ENCODE data around the gene C14orf132.

The C14orf132 gene

DNA sequence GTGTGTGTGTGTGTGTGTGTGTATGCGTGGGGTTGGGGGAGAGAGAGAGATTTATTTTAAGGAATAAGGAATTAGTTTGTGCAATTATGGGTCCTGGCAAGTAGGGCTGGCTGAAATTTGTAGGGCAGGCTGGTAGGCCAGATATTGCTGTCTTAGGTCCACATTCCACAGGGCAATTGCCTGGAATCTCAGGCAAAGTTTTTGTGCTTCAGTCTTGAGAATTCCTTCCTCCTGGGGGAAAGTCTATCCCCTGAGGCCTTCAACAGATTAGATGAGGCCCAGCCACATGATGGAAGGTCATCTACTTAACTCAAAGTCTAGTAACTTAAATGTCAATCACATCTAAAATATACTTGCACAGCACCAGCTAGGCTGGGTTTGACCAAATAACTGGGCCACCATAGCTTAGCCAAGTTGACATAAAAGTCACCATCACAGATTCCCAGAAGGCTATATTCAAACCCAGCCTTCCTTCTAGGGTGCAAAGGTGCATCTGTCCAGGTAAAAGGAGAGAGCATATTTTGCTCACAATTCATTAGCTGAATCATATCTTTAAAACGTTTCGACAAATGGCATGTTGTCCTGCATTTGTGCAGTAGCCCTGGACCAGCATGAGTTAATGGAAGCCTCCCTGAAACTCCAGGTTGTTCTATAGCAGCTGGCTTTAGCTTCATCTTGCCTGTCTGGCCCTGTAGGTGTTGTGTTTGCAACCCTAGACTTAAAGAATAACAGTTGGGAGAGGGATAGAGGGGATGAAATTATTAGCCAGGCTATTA, 63.1 kb downstream of the C14orf132 start:
- no peak for FAIRE-seq

DNA sequence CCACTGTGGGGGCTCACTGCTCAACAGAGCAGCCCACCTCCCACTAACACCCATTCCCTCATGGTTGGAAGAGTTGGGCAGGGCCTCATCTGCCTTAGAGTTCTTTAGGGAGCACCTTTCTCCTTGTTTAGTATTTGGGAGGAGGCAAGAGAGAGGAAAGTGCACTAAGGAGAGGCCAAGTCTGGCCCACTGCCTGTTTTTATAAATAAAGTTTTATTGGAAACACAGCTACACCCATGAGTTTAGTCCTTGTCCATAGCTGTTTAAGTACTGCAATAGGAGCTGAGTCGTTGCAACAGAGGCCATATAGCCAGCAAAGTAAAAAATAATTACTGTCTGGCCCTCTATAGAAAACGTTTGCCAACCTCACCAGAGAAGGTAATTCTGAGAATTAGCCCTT, 63.9 kb downstream of the C14orf132 start:
- no peak for FAIRE-seq

DNA sequence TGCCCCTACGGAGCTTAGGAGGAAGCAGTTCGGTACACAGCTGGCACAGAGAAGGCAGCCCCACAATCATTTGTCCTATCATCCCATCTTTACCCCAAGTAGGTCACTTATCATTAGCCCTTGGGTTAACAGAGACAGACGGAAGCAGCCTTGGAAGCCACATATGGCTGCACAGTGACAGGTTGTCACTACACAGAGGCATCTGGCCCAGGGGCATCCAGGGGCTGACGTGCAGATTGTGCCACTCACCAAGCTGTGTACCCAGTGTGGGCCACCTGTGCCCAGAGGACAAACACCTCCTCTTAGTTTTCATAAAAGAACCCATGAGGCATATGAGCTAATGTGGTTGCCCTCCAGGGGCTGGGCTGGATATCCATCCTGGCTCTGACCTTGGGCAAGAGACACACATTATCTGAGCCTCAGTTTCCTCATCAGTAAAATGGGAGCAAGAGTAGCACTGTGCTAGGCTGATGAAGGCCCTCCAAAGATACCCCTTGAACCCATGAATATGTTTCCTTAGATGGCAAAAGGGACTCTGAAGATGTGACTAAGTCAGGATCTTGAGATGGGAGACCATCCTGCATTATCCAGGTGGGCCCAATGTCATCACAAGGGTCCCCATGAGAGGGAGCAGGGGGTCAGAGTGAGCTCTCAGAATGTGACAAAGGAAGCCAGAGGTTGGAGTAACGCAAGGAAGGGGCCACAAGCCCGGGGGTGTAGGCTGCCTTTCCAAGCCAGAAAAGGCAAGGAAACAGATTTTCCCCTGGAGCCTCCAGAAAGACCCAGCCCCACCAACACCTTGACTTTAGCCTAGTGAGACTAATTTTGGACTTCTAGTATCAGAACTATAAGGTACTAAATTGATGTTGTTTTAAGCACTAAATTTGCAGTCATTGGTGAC, 64.6 kb downstream of the C14orf132 start:
- FAIRE-seq: no peak

DNA sequence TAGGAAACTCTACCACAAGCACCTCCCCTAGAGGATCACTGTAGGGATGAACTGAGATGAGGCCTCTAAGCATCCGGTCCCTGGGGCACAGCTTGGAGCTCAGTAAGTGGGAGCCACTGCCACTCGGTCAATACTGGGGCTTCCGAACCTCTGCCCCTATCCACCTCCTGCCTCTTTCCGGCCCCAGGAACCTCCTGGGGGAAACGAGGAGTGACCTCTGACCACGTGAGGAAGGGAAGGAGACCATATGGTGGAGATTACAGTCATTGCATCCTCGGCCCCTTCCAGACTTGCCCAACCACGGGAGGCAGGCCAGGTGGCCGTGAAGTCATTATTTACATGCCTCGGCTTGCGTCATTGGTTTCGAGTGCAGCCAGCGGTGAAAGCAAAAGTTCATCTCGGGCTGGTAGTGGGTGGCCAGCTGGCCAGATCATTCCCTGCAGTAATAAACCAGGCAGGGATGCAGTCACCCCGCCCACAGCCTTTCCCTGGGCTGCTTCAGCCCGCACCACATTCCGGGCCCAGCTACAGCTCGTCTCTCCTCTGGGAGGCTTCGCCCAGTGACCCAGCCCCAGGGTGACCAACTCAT, 65.4 kb downstream of the C14orf132 start:
- no peak for FAIRE-seq

DNA sequence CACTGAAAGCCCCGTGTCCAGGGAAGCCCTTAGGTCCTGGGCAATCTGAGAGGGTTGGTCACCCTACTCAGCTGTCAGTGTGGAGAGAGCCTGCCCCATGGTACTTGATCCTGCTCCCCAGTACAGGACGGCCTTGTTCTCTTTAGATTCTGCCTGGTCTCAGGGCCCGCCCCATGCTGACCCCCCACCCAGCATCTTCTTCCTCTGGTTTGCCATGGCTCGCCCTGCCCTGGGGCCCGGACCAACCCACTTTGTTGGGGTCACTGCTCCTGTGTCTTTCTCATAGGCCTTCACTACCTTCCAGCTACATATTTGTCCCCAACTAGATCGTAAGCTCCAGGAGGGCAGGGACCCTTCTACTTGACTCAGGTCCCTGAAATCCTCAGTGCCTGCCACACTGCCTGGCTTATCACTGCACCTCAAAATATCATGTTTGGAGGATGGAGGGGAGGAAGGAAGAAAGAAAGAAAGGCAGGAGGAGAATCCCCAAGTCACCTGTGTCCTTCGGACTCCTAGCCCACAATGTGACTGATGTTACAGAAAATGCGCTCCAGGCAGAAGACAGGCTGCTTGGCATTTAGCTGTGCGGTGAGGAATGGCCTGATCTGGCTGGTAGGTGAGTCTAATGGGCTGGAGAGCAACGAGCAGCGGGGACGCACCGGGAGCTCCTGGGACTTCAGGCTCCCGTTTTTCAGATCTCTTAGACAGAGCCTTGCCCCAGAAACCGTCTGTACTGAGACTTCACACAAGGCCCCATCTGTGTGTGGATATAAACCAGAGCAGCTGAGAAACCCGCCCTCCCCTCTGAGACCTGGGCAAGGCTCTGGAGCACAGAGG, 66.1 kb downstream of the C14orf132 start:
- FAIRE-seq: no peak

DNA sequence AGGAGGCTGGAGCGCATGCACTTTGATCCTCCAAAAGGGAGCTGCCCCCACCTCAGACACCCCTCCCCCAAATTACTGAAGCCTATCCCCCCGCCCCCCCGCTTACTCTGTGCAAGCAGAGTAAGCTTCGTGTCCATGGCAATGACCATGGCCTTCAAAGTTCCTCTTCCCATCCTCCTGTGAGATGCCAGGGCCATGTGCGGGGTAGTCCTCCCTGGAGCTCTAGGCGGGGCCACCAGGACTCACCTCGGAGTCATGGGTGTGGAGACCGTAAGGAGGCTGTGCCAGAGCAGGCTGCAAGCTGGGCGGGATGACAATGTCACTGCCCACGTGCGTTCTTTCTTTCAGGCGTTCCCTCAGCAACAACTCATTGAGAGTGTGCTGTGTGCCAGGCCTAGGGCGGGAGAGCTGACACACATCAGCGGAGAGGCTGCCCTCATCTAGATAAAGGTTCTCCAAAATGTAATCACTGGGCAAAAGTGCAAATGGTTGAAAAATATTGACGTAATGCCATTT, 66.8 kb downstream of the C14orf132 start:
- no peak for FAIRE-seq

DNA sequence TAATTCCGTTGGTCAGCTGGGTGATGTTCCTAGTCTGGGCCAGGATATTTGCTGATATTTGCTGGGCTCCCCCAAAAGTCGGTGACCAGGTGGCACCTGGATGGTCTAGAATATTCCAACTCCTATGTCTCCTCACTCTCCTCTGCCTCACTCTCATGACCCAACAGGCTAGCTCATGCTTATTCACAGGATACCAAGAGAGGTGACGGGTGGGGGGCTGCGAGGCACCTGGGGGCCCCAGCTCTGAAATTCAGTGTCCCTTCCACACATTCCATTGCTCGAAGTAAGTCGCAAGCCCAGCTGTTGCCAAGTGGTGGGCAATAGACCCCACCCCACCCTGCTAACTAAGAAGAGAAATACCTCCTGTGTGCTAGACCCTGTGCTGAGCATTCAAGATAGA, 67.7 kb downstream of the C14orf132 start:
- no peak for FAIRE-seq

DNA sequence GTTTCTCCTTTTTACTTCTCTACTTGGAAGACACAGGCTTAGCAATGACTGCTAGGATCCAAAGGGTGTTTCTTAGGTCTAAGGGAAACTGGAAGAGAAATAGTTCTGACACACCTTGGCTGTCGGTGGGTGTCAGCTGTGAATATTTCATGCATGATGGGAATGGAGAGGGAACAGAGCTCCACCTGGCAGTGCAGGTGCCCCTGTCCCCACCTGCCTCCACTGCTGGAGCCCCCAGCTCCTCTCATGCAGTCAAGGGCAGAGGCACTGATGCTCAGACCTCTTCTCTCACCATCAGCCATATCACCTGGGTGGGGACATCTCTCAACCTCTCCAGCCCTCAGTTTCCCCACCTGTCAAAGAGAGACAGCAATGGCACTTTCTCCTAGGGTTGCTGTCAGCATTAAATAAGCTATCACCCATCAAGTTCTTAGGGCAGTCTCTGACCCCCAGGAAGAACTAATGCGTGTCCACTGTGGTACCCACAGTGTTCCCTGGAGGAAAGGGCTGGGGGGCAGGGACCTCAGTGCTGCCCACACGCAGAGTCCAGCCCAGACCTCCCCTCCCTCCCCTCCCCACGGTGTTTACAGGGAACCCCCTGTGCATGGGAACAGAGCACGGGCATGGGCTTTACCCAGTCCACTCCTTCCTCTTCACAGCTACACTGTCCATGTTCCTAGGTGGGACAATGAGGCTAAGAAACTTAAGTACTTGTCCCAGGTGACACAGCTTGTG, 69.1 kb downstream of the C14orf132 start:
- FAIRE-seq: no peak

DNA sequence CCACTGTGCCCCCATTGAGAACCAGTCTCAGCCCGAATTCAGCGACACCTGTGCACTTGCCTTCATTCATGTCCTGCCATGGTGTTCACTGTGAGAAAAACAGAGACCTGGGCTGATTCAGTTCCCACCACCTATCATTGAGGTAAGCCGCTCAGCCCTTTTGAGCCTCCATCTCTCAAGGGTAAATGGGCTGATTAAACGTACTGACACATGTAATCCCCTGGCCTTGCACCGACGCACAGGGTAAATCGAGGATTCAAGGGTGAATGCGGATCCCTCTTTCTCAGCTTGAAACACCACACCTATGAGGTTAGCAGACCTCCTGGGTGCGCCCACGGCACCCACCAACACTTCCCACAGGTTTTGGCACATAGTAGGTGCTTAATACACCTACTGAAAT, 69.7 kb downstream of the C14orf132 start:
- no peak for FAIRE-seq

DNA sequence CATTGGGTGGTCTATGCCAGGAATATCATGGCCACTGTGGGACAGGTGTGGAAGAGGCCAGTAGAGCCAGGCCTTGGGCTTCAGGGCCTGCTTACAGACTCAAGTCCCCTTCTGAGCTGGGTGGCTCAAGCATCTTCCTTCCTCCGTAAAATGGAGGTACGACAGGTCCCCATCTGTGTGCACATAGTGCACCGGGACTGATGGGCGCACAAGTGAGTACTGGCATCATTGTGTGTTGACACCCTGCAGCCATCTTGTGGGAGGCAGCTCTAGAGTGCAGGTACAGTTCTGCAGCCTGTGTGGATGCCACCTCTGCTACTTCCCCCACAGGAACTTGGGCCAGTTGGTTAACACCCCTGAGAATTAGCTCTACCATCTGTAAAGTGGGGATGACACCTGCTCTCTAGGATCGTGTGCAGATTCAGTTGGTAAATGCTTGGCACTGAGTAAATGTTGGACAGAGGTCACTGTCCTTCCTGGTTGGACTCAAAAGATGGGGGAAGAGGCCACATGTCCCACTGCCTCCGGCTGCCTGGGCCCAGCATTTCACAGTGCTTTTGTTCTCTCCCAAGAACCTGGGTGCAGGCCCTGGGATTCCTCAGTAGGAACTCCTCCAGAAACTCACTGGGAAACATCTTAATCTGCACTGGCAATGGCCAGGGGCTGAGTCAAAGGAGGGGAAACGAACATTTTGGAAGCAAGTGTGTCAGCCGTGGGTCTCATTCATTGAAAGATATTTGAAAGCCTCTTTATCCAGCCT, 70.6 kb downstream of the C14orf132 start:
- FAIRE-seq: no peak

DNA sequence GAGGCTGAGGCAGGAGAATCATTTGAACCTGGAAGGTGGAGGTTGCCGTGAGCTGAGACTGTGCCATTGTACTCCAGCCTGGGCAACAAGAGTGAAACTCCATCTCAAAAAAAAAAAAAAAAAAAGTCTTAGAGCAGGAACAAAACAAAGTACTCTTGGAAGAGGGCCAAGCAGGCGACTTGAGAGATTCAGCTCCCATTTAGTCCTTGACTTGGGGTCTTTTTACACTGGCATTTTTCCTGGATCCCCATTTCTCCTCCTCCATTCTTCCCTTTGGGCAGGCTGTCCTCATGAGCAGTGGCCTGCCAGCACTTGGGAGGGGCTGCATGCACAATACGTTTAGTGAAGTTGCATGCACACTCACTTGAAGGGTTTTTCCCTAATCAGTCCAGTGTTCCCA, 72.9 kb downstream of the C14orf132 start:
- FAIRE-seq: no peak

DNA sequence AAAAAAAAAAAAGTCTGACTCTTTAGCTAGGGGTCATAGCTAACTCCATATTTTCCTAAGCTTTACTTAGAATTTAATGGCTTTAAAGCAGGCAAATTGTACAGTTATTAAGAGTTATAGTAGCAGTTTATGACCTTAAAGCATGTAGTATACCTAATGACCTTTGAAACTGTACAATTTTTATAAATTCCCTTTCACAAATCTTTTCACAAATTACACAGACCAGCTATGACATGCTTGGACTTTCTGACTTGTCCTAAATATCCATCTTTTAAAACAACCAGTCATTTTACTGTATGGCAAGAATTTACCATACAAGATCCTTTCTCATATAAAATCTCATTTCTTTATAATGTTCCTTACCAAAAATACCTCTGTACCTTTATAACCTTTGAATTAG, 74.8 kb downstream of the C14orf132 start:
- FAIRE-seq: no peak

DNA sequence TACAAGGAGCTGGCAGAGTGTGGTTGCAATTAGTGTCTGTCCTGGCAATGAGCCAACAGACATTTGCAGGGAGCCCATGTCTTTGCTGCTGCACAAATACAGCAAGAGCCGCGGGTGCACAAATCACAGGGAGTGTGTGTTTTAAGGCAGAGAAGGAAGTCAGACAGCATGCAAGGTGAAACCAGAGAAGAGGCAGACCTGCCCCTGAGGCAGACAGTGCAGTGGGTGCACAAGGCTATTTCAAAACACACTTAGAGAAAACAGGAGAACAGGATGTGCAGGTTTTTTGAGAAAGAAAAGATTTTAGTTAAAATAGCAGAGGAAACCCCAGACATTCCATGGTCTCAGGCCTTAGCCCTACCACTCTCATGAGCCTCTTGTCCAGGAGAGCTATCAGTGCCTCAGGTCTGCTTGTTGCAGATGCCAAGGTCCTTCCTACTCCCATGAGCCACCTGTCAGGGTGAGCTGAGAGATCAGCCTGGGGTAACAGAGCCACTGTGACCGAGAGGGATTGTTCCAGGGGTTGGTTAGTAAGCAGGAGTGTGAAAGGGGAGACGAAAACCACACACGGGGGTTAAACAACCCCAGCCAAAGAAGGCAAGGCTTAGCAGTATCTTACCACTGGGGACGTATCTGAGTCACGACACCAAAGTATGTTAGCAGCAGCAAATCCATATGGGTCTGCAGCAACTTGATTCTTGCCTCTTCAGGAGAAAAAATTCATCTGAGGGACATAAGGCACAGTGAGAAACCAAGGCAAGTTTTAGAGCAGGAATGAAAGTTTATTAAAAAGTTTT, 78.1 kb downstream of the C14orf132 start:
- no peak for FAIRE-seq

DNA sequence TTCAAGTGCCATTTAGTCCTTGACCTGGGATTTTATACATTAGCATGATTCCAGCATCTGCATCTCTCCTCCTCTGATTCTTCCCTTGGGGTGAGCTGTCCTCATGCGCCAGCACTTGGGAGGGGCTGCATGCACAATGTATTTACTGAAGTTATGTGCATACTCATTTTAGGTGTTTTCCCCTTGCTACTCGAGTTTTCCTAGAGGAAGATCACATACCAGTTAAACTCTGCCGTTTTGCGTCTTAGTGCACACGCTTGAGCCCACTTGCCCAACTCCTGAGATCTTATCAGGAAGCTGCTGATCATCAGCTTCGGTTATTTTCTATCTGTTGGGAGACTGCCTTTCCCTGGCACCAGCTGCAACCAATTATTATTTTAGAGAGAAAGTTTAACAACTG, 78.8 kb downstream of the C14orf132 start:
- no peak for FAIRE-seq

DNA sequence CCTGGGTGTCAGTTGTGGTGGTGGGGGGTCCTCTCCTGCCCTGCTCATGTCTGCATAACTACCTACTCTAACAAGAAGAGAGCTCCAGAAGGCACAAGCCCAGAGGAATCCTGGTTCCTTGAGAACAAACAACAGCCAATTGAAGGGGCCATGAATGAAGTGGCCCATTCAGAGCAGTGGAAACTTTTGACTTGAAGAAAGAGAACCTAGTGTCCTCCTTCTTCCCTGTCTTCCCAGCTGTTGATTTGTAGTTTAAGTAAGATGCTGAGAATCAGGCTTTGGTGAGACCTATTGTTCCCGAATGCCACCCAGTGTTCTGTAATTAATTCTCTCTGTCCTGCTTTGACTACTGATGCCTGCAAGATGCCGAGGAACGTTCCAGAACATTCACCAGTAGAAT, 79.2 kb downstream of the C14orf132 start:
- no peak for FAIRE-seq

DNA sequence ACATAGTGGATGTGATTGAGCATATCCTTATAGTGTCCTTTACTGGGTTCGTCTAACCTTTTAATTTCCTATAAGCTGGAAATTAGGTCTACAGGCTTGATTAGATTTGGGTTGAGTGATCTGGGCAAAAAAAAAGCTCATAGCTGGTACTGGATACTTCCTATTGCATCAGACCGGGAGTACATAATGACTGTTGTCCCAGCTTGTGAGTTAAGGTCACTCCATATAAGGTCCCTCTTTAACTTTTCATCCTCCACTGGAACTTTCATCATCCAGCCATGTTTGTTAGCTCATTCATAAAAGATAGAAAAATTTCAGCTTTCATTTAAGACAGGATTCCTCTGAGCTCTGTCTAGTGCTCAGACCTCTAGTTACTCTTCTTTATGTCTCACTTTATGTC, 80.8 kb downstream of the C14orf132 start:
- FAIRE-seq: no peak

DNA sequence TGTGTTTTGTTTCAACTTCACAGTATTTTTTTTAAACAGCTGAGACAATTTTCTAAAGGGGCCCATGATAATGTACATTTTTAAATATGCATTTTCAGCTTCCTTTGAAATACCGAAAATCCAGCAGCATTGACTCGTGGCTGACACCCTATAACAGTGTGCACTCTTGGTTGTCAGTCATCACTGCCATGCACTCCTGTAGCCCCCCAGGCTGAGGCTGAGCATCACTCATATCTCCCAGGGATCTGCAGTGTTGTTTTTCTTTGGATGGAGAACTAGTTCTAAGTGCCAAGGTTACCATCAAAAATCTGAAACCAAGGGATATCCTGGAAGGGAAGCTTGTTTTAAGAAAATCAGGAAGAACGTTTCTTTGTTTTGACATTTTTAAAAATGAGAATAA, 81.2 kb downstream of the C14orf132 start:
- FAIRE-seq: no peak

DNA sequence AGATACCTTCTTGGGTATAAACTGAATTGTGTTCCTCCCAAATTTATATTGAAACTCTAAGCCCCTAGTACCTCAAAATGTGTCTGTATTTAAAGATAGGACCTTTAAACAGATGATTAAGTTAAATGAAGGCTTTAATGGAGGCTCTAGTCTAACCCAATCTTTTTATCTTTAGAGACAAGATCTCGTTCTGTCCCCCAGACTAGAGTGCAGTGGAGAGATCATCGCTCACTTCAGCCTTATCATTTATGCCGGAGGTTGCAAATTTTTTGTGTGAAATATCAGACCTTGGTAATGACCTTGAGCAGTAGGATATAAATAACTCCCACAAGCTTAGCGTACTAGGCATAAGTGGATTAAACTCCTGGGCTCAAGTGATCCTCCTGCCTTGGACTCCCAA, 81.8 kb downstream of the C14orf132 start:
- no peak for FAIRE-seq

DNA sequence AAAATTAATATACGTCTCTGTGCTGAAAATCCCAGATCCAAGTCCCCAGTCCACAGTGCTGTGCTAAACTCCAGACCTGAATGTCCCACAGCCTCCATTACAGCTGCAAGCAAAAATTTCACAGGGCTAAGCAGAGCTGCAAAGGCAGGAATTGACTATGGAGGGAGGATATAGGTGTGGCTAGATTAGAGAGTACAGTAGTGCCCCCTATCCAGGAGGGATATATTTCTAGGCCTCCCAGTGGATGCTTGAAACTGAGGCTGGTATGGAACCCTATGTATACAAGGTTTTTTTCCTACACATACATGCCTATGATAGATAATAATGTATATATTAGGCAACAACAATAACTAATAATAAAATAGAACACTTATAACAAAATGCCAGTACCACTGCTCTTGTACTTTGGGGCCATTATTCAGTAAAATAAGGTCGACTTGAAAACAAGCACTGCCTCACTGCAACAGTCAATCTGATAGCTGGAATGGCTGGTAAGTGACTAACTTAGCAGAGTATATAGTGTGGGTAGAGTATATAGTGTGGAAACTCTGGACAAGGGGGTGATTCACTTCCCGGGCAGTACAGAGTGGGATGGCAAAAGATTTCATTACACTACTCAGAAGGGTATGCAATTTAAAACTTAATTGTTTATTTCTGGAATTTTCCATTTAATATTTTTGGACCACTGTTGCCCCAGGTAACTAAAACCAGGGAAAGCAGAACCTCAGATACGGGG, 82.7 kb downstream of the C14orf132 start:
- FAIRE-seq: no peak

DNA sequence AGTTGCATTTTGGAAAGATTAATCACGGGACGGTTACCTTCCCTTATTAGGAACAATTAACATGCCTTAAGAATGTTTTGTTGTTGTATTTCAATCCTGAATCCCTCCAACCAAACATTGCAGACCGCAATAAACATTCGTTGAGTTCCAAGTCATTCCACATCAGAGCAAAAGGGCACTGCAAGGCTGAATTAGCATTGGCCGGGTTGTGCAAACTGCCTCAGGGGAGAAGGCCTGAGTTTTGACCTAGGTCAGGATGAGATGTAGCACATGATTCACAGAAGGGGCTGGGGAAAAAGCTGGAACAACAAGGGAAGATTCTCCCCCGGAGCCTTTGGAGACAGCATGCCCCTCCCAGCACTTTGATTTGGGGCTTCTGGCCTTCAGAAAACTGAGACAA, 83.3 kb downstream of the C14orf132 start:
- no peak for FAIRE-seq

All from G401.6 (cell line).